Skin of body (tissue), 2 donors: ENCODE measurements around the gene ARHGAP24. TPM values are rescaled to one million over a fixed set of nuclear protein-coding genes. Genes with fewer than 3 reads are reported as not detected.

ENCODE experiments used
- small RNA-seq: library from RNA; depleted of rRNA; stranded (forward); fragments of <200 nt; gene quantifications from one replicate; pipeline ENCODE3, GENCODE V24; 2014; ENCODE audit warnings: low replicate concordance
- total RNA-seq: library from RNA; depleted of rRNA; stranded (reverse); fragments of >200 nt; gene quantifications from one replicate; pipeline ENCODE4 v1.2.3, GENCODE V29; 2014

ARHGAP24 gene
- total RNA-seq, 1 donor from 2014 or later: 78.8 TPM

Small RNAs within 50 kb of the gene (small RNA-seq; reads per million reads assigned to genes)
- not detected for gene MIR4451
